Breast epithelium (tissue), 4 donors: ENCODE results near the gene ABAT. TPM values are rescaled to one million over a fixed set of nuclear protein-coding genes. Genes with fewer than 3 reads are reported as not detected.
"Not testable (repeated sequence)": the region's sequence is repeated elsewhere in the genome, so short reads cannot be mapped to it uniquely, and the experiment has no call there.

Experiments
- DNase-seq, 2 donors: peaks; one replicate each; pipeline ENCODE4 v3.0.0-alpha.2; 2019; ENCODE audit warnings: low spot score in 2 of 2
- H3K27ac ChIP-seq, 2 donors: fragments of 200-600 bp; sonication (generic) in 1 of 2; one replicate each; pipeline ENCODE4 v1.5.1; 2016 to 2019; ENCODE audit warnings: mild to moderate bottlenecking in 1 of 2
- H3K27me3 ChIP-seq, 2 donors: fragments of 200-600 bp; sonication (generic) in 1 of 2; one replicate each; pipeline versions ENCODE4 v1.5.1 to v1.6.0; 2017 to 2019; ENCODE audit warnings: control low read depth in 1 of 2, mild to moderate bottlenecking in 1 of 2
- H3K36me3 ChIP-seq: fragments of 200-600 bp; one replicate; pipeline ENCODE4 v1.5.1; 2019
- H3K4me1 ChIP-seq, 2 donors: fragments of 200-600 bp; sonication (generic); one replicate each; pipeline ENCODE4 v1.5.1; 2016 to 2019; ENCODE audit warnings: control low read depth in 1 of 2
- H3K4me3 ChIP-seq, 3 donors: fragments of 200-600 bp; sonication (generic); 1 replicate in 2 of 3; 2 replicates in 1 of 3; pipeline ENCODE4 v1.5.1; 2016 to 2019; ENCODE audit warnings: mild to moderate bottlenecking in 3 of 3, moderate library complexity in 2 of 3
- H3K9me3 ChIP-seq, 2 donors: fragments of 200-600 bp; sonication (generic) in 1 of 2; one replicate each; pipeline ENCODE4 v1.5.1; 2016 to 2019; ENCODE audit warnings: control low read depth in 1 of 2
- POLR2A ChIP-seq: fragments of 450-650 bp; IDR thresholded peaks from one replicate; pipeline ENCODE4 v1.6.1; 2016; ENCODE audit warnings: antibody characterized with exemption, mild to moderate bottlenecking, moderate library complexity
- POLR2AphosphoS5 ChIP-seq, 3 donors: sonication (generic); formaldehyde crosslinking; IDR thresholded peaks; one replicate each; pipeline ENCODE4 v1.6.1; 2017; ENCODE audit warnings: antibody characterized with exemption in 3 of 3
- intact Hi-C: fragments of 100-400 bp; cut with DNase I; formaldehyde crosslinking; loops from one replicate; pipeline ENCODE4 v1.15.1; 2023; ENCODE audit warnings: low total_unique reads
- total RNA-seq, 3 donors: library from RNA; depleted of rRNA; stranded (reverse); fragments of >200 nt; gene quantifications; one replicate each; pipeline ENCODE4 v1.1.0, GENCODE V29; 2016
- TF ChIP-seq, protein P1 (sequence below), 3 donors: fragments of 450-650 bp; IDR thresholded peaks; one replicate each; pipeline ENCODE4 v1.5.1; 2016 to 2017; ENCODE audit warnings: antibody characterized with exemption in 3 of 3, mild to moderate bottlenecking in 3 of 3, moderate library complexity in 3 of 3

Gene ABAT
- total RNA-seq, 3 donors from 2014 or later, result 7.5 to 12.6 (median 9.8) TPM

DNA sequence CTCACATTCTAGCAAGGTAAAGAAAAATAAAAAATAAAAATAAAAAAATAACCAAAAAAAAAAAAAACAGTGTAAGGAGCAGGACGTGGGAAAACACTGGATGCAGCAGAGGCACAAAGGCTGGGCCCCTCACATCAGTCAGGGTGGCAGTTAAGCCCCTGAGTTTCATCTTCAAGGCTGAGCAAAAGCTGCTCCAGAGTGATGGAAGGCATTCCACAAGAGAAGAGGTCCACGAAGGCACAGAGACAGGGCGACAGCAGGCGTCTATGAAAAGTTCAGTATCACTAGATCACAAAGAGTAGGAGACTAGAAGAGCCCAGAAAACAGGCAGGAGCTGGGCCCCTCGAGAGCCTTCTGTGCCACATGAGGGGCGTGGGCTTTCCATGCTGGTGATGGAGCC, 111.0 kb downstream of the ABAT start:
- no peak overlapping the region for H3K4me3 ChIP-seq
- no peak for DNase-seq
- H3K9me3 ChIP-seq, result no peaks in the 10 kb centered on the region
- no peaks in the 10 kb centered on the region for H3K27me3 ChIP-seq
- no peaks in the 10 kb centered on the region for H3K4me1 ChIP-seq
- H3K27ac ChIP-seq, result no peak overlapping the region
- H3K36me3 ChIP-seq, result no peaks in the 10 kb centered on the region
- TF ChIP-seq, protein P1, sequence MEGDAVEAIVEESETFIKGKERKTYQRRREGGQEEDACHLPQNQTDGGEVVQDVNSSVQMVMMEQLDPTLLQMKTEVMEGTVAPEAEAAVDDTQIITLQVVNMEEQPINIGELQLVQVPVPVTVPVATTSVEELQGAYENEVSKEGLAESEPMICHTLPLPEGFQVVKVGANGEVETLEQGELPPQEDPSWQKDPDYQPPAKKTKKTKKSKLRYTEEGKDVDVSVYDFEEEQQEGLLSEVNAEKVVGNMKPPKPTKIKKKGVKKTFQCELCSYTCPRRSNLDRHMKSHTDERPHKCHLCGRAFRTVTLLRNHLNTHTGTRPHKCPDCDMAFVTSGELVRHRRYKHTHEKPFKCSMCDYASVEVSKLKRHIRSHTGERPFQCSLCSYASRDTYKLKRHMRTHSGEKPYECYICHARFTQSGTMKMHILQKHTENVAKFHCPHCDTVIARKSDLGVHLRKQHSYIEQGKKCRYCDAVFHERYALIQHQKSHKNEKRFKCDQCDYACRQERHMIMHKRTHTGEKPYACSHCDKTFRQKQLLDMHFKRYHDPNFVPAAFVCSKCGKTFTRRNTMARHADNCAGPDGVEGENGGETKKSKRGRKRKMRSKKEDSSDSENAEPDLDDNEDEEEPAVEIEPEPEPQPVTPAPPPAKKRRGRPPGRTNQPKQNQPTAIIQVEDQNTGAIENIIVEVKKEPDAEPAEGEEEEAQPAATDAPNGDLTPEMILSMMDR (IDR thresholded peaks at IDR 0.05), result no peak
- TF ChIP-seq POLR2AphosphoS5 (IDR thresholded peaks at IDR 0.05) (no peak), POLR2A (no peak)
- intact Hi-C loops, result no loop called here

- H3K36me3 ChIP-seq, H3K4me3 ChIP-seq, intact Hi-C loops, H3K4me1 ChIP-seq, H3K9me3 ChIP-seq, H3K27me3 ChIP-seq, H3K27ac ChIP-seq, DNase-seq: not testable (repeated sequence)
Measured at GRCh38 chr16:8786316-8786715, 111.9 kb downstream of the ABAT start.

GRCh38 chr16:8788578-8789172, 114.3 kb downstream of the ABAT start:
- intact Hi-C loops, result no loop called here

DNA sequence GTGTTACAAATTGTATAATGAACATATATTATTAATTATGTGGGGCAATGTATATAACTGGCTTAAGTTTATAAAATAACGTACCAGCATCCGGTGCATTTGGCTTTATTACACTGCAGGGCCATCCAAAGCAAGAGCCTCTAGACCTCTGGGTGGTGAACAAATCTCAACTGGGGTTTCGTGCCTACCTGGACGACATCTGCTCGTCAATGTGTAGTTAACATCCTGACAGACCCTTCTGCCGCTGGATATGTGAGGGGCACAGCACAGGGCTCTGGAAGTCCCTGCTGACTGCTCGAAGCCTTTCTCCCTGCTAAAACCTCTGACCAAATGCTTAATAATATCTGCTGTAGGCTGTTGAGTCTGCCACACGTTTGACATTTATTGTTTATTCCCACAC, 120.7 kb downstream of the ABAT start:
- H3K36me3 ChIP-seq, result no peaks in the 10 kb centered on the region
- intact Hi-C loops, result loop anchor here (10.0 kb wide), 1 partner anchor 120 kb away; the partner anchor contains the start of gene ABAT
- no peak for DNase-seq

More at GRCh38 chr16:8788578-8789172, 114.3 kb downstream of the ABAT start:
- Histone ChIP-seq H3K9me3 (no peaks in the 10 kb centered on the region), H3K27ac (no peak overlapping the region), H3K4me3 (no peak overlapping the region), H3K36me3 (no peaks in the 10 kb centered on the region), H3K27me3 (no peaks in the 10 kb centered on the region), H3K4me1 (no peaks in the 10 kb centered on the region)
- TF ChIP-seq POLR2A (no peak), POLR2AphosphoS5 (IDR thresholded peaks at IDR 0.05) (no peak)
- TF ChIP-seq, protein P1 (IDR thresholded peaks at IDR 0.05), result no peak
- no peak for DNase-seq

GRCh38 chr16:8795818-8796217, 121.4 kb downstream of the ABAT start:
- Histone ChIP-seq H3K27me3 (no peaks in the 10 kb centered on the region), H3K36me3 (no peaks in the 10 kb centered on the region), H3K9me3 (no peaks in the 10 kb centered on the region), H3K4me3 (no peak overlapping the region), H3K27ac (no peak overlapping the region), H3K4me1 (peaks cover 0 to 14% of the 10 kb centered on the region in 2 donors)
- no peak for TF ChIP-seq POLR2A
- TF ChIP-seq, protein P1 (IDR thresholded peaks at IDR 0.05), result no peak
- TF ChIP-seq POLR2AphosphoS5 (IDR thresholded peaks at IDR 0.05), result no peak
- intact Hi-C loops, result loop anchor here (10.0 kb wide), 1 partner anchor 121 kb away; the partner anchor contains the start of gene ABAT
- no peak for DNase-seq

More for the DNA sequence above, 120.7 kb downstream of the ABAT start:
- Histone ChIP-seq H3K27ac (no peak overlapping the region), H3K9me3 (no peaks in the 10 kb centered on the region), H3K4me3 (no peak overlapping the region), H3K4me1 (peaks cover 0 to 14% of the 10 kb centered on the region in 2 donors), H3K27me3 (no peaks in the 10 kb centered on the region)
- TF ChIP-seq, protein P1 (IDR thresholded peaks at IDR 0.05), result no peak
- TF ChIP-seq POLR2AphosphoS5 (IDR thresholded peaks at IDR 0.05), result no peak
- TF ChIP-seq POLR2A, result no peak
